Thoracic aorta (tissue), 2 donors: ENCODE data around the gene ZSCAN23. TPM values are rescaled to one million over a fixed set of nuclear protein-coding genes. Genes with fewer than 3 reads are reported as not detected.

Experiments
- ATAC-seq: fragments of 150-250 bp; one replicate; pipeline ENCODE4 v1.8.0; 2017; ENCODE audit warnings: low read depth; ENCODE audit not compliant: insufficient number of reproducible peaks, low FRiP score
- DNase-seq: peaks from one replicate; pipeline ENCODE4 v3.0.0-alpha.2; 2020; ENCODE audit warnings: low spot score
- H3K27ac ChIP-seq, 2 donors: fragments of 200-600 bp; sonication (generic); 1 replicate in 1 of 2; 2 replicates in 1 of 2; pipeline ENCODE4 v1.5.1; 2016; ENCODE audit warnings: mild to moderate bottlenecking in 2 of 2, moderate library complexity in 2 of 2
- H3K27me3 ChIP-seq: fragments of 200-600 bp; sonication (generic); replicated peaks from 2 replicates; pipeline ENCODE4 v1.6.0; 2016; ENCODE audit warnings: mild to moderate bottlenecking; ENCODE audit not compliant: insufficient read depth
- H3K36me3 ChIP-seq: fragments of 200-600 bp; sonication (generic); one replicate; pipeline ENCODE4 v1.5.1; 2016
- H3K4me1 ChIP-seq, 2 donors: fragments of 200-600 bp; sonication (generic); 1 replicate in 1 of 2; 2 replicates in 1 of 2; pipeline versions ENCODE4 v1.5.1 to v1.6.0; 2016; ENCODE audit warnings: low read depth in 2 of 2, mild to moderate bottlenecking in 1 of 2; ENCODE audit not compliant: control insufficient read depth in 1 of 2
- H3K4me3 ChIP-seq: fragments of 200-600 bp; sonication (generic); 2 replicates; pipeline ENCODE4 v1.5.1; 2016; ENCODE audit warnings: mild to moderate bottlenecking
- H3K9me3 ChIP-seq: fragments of 200-600 bp; sonication (generic); 2 replicates; pipeline ENCODE4 v1.5.1; 2016
- CTCF ChIP-seq: fragments of 200-600 bp; sonication (generic); IDR thresholded peaks from one replicate; pipeline ENCODE4 v1.5.1; 2019; ENCODE audit warnings: antibody characterized with exemption
- total RNA-seq, 2 donors: library from RNA; depleted of rRNA; stranded (reverse); fragments of >200 nt; gene quantifications; one replicate each; pipeline versions ENCODE4 v1.1.0 to v1.2.3, GENCODE V29; 2016

Gene ZSCAN23
- 1 to 10 TPM; 1.6 to 1.9 TPM for total RNA-seq

- Histone ChIP-seq H3K27me3 (no peaks in the 10 kb centered on the region), H3K27ac (no peak within 1 kb of the TSS), H3K36me3 (no peaks in the 10 kb centered on the region), H3K4me3 (peak within 1 kb of the TSS; percentile 80), H3K9me3 (no peaks in the 10 kb centered on the region), H3K4me1 (no peaks in the 10 kb centered on the region)
- DNase-seq (no peak), ATAC-seq (peak; percentile 61)
- TF ChIP-seq CTCF, result no peak
Measured at GRCh38 chr6:28443112-28443773, at the start of gene ZSCAN23. ZSCAN23 (minus strand) TSS chr6:28443491; CDS start chr6:28436266, 7,225 bp downstream.

- no peak for ATAC-seq
- H3K27me3 ChIP-seq, result no peaks in the 10 kb centered on the region
Measured at GRCh38 chr6:28491984-28492317, 48.7 kb upstream of the ZSCAN23 start.

GRCh38 chr6:28490205-28490890 is 47.1 kb upstream of the ZSCAN23 start:
- H3K9me3 ChIP-seq, result no peaks in the 10 kb centered on the region
- H3K36me3 ChIP-seq, result no peaks in the 10 kb centered on the region
- no peak overlapping the region for H3K27ac ChIP-seq
- no peaks in the 10 kb centered on the region for H3K27me3 ChIP-seq
- H3K4me3 ChIP-seq, result peak overlapping the region; percentile 42
- no peak for TF ChIP-seq CTCF
- no peak for DNase-seq
- ATAC-seq, result no peak
- peaks cover 0 to 4% of the 10 kb centered on the region in 2 donors for H3K4me1 ChIP-seq

More at GRCh38 chr6:28491984-28492317, 48.7 kb upstream of the ZSCAN23 start:
- DNase-seq, result no peak
- Histone ChIP-seq H3K4me1 (peaks cover 0 to 4% of the 10 kb centered on the region in 2 donors), H3K4me3 (no peak overlapping the region), H3K9me3 (no peaks in the 10 kb centered on the region), H3K36me3 (no peaks in the 10 kb centered on the region), H3K27ac (no peak overlapping the region)
- no peak for TF ChIP-seq CTCF

- H3K27me3 ChIP-seq, result no peaks in the 10 kb centered on the region
- no peaks in the 10 kb centered on the region for H3K36me3 ChIP-seq
- peaks cover 0 to 4% of the 10 kb centered on the region in 2 donors for H3K4me1 ChIP-seq
- no peak overlapping the region for H3K27ac ChIP-seq
- TF ChIP-seq CTCF, result no peak
- no peaks in the 10 kb centered on the region for H3K9me3 ChIP-seq
- H3K4me3 ChIP-seq, result peak overlapping the region; percentile 42
- DNase-seq (no peak), ATAC-seq (no peak)
Measured at GRCh38 chr6:28489366-28490204, 46.3 kb upstream of the ZSCAN23 start.

GRCh38 chr6:28488916-28489365 is 45.6 kb upstream of the ZSCAN23 start:
- no peak for TF ChIP-seq CTCF
- no peak for DNase-seq
- no peak for ATAC-seq

More at GRCh38 chr6:28488916-28489365, 45.6 kb upstream of the ZSCAN23 start:
- Histone ChIP-seq H3K36me3 (no peaks in the 10 kb centered on the region), H3K4me3 (no peak overlapping the region), H3K9me3 (no peaks in the 10 kb centered on the region), H3K27me3 (no peaks in the 10 kb centered on the region), H3K4me1 (peaks cover 0 to 4% of the 10 kb centered on the region in 2 donors), H3K27ac (no peak overlapping the region)
